Measurements from ENCODE around the gene ENPP7. TPM values are rescaled to one million over a fixed set of nuclear protein-coding genes. Genes with fewer than 3 reads are reported as not detected.

Gene ENPP7
- total and polyA plus RNA-seq, 8 donors, result 5.0 TPM; not detected in 7

- Histone ChIP-seq H3K4me3 (no peak overlapping the region), H3K4me1 (no peaks in the 10 kb centered on the region), H3K36me3 (no peaks in the 10 kb centered on the region), H3K27ac (no peak overlapping the region), H3K27me3 (peaks cover 0 to 61% (median 14%) of the 10 kb centered on the region in 3 donors), H3K9me3 (no peaks in the 10 kb centered on the region)
- WGBS, 5 donors, result 67 to 78% (median 75%) methylated on average over 19 to 29 of the region's 29 CpGs
- DNase-seq, result no peak
- TF ChIP-seq POLR2A (IDR thresholded peaks at IDR 0.05) (no peak), CTCF (IDR thresholded peaks at IDR 0.05) (no peak), POLR2AphosphoS5 (IDR thresholded peaks at IDR 0.05) (no peak), EP300 (IDR thresholded peaks at IDR 0.05) (no peak)
- intact Hi-C loops (cut with DNase I; ENCODE audit: low total_unique reads), result no loop called here
Measured at GRCh38 chr17:79684132-79684985, 46.4 kb upstream of the ENPP7 start.

- no peak overlapping the region for H3K27ac ChIP-seq
- DNase-seq, result no peak
- no peaks in the 10 kb centered on the region for H3K9me3 ChIP-seq
- no peak overlapping the region for H3K4me3 ChIP-seq
- H3K4me1 ChIP-seq, result no peaks in the 10 kb centered on the region
- no peak for TF ChIP-seq POLR2AphosphoS5 (IDR thresholded peaks at IDR 0.05)
- TF ChIP-seq POLR2A (IDR thresholded peaks at IDR 0.05), result no peak
- no peak for TF ChIP-seq CTCF (IDR thresholded peaks at IDR 0.05)
- no peak for TF ChIP-seq EP300 (IDR thresholded peaks at IDR 0.05)
- H3K36me3 ChIP-seq, result no peaks in the 10 kb centered on the region
- 49 to 73% (median 61%) methylated on average over 9 of the region's 9 CpGs for WGBS, 5 donors
- intact Hi-C loops (cut with DNase I; ENCODE audit: low total_unique reads), result no loop called here
- H3K27me3 ChIP-seq, result peaks cover 0 to 53% (median 14%) of the 10 kb centered on the region in 3 donors
Measured at GRCh38 chr17:79685121-79685520, 45.6 kb upstream of the ENPP7 start.

GRCh38 chr17:79686476-79686875, 44.3 kb upstream of the ENPP7 start:
- peaks cover 0 to 39% (median 14%) of the 10 kb centered on the region in 3 donors for H3K27me3 ChIP-seq
- no peaks in the 10 kb centered on the region for H3K9me3 ChIP-seq
- DNase-seq, result no peak
- H3K27ac ChIP-seq, result no peak overlapping the region
- TF ChIP-seq EP300 (IDR thresholded peaks at IDR 0.05) (no peak), CTCF (IDR thresholded peaks at IDR 0.05) (no peak), POLR2AphosphoS5 (IDR thresholded peaks at IDR 0.05) (no peak), POLR2A (IDR thresholded peaks at IDR 0.05) (no peak)
- no peaks in the 10 kb centered on the region for H3K36me3 ChIP-seq
- intact Hi-C loops (cut with DNase I; ENCODE audit: low total_unique reads), result no loop called here
- peaks cover 0 to 7% (median 2%) of the 10 kb centered on the region in 4 donors for H3K4me1 ChIP-seq
- WGBS, 5 donors, result 83 to 90% (median 86%) methylated on average over 16 to 17 of the region's 17 CpGs
- no peak overlapping the region for H3K4me3 ChIP-seq

- no peak for TF ChIP-seq POLR2A (IDR thresholded peaks at IDR 0.05)
- no peak for TF ChIP-seq CTCF (IDR thresholded peaks at IDR 0.05)
- TF ChIP-seq POLR2AphosphoS5 (IDR thresholded peaks at IDR 0.05), result no peak
- no peak for TF ChIP-seq EP300 (IDR thresholded peaks at IDR 0.05)
- peaks cover 0 to 27% (median 0%) of the 10 kb centered on the region in 3 donors for H3K27me3 ChIP-seq
- H3K4me1 ChIP-seq, result peaks cover 0 to 19% (median 12%) of the 10 kb centered on the region in 4 donors
- H3K27ac ChIP-seq, result no peak overlapping the region
- H3K36me3 ChIP-seq, result no peaks in the 10 kb centered on the region
- no peak for DNase-seq
- H3K9me3 ChIP-seq, result no peaks in the 10 kb centered on the region
- WGBS, 5 donors, result 52 to 68% (median 60%) methylated on average over 6 to 10 of the region's 10 CpGs
- intact Hi-C loops (cut with DNase I; ENCODE audit: low total_unique reads), result no loop called here
- H3K4me3 ChIP-seq, result no peak overlapping the region
Measured at GRCh38 chr17:79690466-79690865, 40.3 kb upstream of the ENPP7 start.

Measured in stomach (tissue), 9 donors.